Ovary (tissue), 10 donors: ENCODE data around the gene TICAM2. TPM values are rescaled to one million over a fixed set of nuclear protein-coding genes. Genes with fewer than 3 reads are reported as not detected.
"Not testable (repeated sequence)": the region's sequence is repeated elsewhere in the genome, so short reads cannot be mapped to it uniquely, and the experiment has no call there.

Experiments
- DNase-seq, 5 donors: peaks; one replicate each; pipeline ENCODE4 v3.0.0-alpha.2; 2019 to 2020
- H3K27ac ChIP-seq, 2 donors: fragments of 200-600 bp; one replicate each; pipeline versions ENCODE4 v1.5.1 to v1.8.0; 2019 to 2022
- H3K27me3 ChIP-seq: fragments of 200-600 bp; one replicate; pipeline ENCODE4 v1.8.0; 2022
- H3K36me3 ChIP-seq: fragments of 200-600 bp; sonication (generic); one replicate; pipeline ENCODE4 v1.5.1; 2019
- H3K4me1 ChIP-seq: one replicate; pipeline ENCODE4 v1.8.1; 2013; ENCODE audit warnings: mild to moderate bottlenecking, moderate library complexity; ENCODE audit not compliant: insufficient read depth
- H3K4me3 ChIP-seq: fragments of 200-600 bp; sonication (generic); one replicate; pipeline ENCODE4 v1.5.1; 2017
- H3K9me3 ChIP-seq, 2 donors: fragments of 200-600 bp in 1 of 2; sonication (generic) in 1 of 2; one replicate each; pipeline versions ENCODE4 v1.5.1 to v1.8.1; 2013 to 2019; ENCODE audit warnings: mild to moderate bottlenecking in 1 of 2, moderate library complexity in 1 of 2
- EP300 ChIP-seq: sonication (generic); formaldehyde crosslinking; IDR thresholded peaks from one replicate; pipeline ENCODE4 v1.6.1; 2017; ENCODE audit warnings: antibody characterized with exemption
- POLR2A ChIP-seq: fragments of 450-650 bp; IDR thresholded peaks from one replicate; pipeline ENCODE4 v1.6.1; 2017; ENCODE audit warnings: antibody characterized with exemption, mild to moderate bottlenecking, moderate library complexity
- WGBS, 3 donors: extraction: QIAGEN DNeasy Blood & Tissue Kit in 1 of 3; methylation state at CpG; one replicate each; pipeline versions ENCODE4 v1.1.5 to v1.1.7; 2013 to 2017; 5-methylcytosine and 5-hydroxymethylcytosine counted together
- intact Hi-C, 4 donors: fragments of 100-400 bp; cut with DNase I; formaldehyde crosslinking; loops; one replicate each; pipeline versions ENCODE4 v1.11.0 to v1.15.1; 2022 to 2023
- long read RNA-seq, 3 donors: library from polyadenylated mRNA in 2 of 3; unstranded in 2 of 3; transcript quantifications; one replicate each; pipeline ENCODE4 v2.0.0 and lab custom pipeline, GENCODE V29; 2021 to 2026
- polyA plus RNA-seq, 2 donors: library from polyadenylated mRNA; stranded (reverse); fragments of 200-250 nt in 1 of 2; fragments of 350-450 nt in 1 of 2; fragmentation: Illumina TruSeq in 1 of 2; extraction: RNeasy Lipid Tissue Mini Kit (QIAGEN cat#74804) in 1 of 2; gene quantifications; one replicate each; pipeline ENCODE4 v1.2.3, GENCODE V29; 2013 to 2014
- total RNA-seq, 7 donors: library from RNA; depleted of rRNA in 2 of 7; stranded (reverse); fragments of >200 nt in 2 of 7; fragmentation: NEBNext Ultra II Directional in 3 of 7; extraction: Animal tissue kit (Norgen Biotek cat#: 25700) in 3 of 7; gene quantifications; one replicate each; pipeline versions ENCODE4 v1.1.0 to v1.2.4, GENCODE V29; 2016 to 2023
- TF ChIP-seq, protein P1 (sequence below), 3 donors: fragments of 450-650 bp in 2 of 3; fragments of 200-600 bp in 1 of 3; IDR thresholded peaks; one replicate each; pipeline versions ENCODE4 v1.5.1 to v1.8.0; 2016 to 2022; ENCODE audit warnings: antibody characterized with exemption in 3 of 3, mild to moderate bottlenecking in 1 of 3
- donor health status: DM: no; HTN: no; CAD: no; lungs with moderate emphysema.
- donor health status: DM: no; HTN: no; CAD: no.
- donor health status: Bipolar disorder and iron deficiency.
- donor health status: DM: yes; HTN: yes; CAD: no.
- donor health status: DM: no; HTN: no; CAD: no.
- donor health status: DM: yes; HTN: yes; CAD: no.

Gene TICAM2, protein sequence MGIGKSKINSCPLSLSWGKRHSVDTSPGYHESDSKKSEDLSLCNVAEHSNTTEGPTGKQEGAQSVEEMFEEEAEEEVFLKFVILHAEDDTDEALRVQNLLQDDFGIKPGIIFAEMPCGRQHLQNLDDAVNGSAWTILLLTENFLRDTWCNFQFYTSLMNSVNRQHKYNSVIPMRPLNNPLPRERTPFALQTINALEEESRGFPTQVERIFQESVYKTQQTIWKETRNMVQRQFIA
- total RNA-seq, result 1 to 10 TPM; 1.0 to 6.4 (median 4.9) TPM
- 1 to 10 TPM; 2.2 to 3.1 TPM for polyA plus RNA-seq
- long read RNA-seq, donor 1, partial matches to known transcripts, result 0 of 3 reads
- long read RNA-seq, donor 1, other reads (novel, unspliced or antisense), result 0 of 3 reads
- long read RNA-seq, donor 2, partial matches to known transcripts, result 0 of 2 reads
- long read RNA-seq, donor 2, other reads (novel, unspliced or antisense), result 0 of 2 reads
- long read RNA-seq, donor 3, transcript TICAM2-201 (2 exons, 3,049 nt), result major isoform, 9 of 9 reads
- long read RNA-seq, donor 3, partial matches to known transcripts, result 0 of 9 reads
- long read RNA-seq, donor 3, other reads (novel, unspliced or antisense), result 0 of 9 reads

DNA sequence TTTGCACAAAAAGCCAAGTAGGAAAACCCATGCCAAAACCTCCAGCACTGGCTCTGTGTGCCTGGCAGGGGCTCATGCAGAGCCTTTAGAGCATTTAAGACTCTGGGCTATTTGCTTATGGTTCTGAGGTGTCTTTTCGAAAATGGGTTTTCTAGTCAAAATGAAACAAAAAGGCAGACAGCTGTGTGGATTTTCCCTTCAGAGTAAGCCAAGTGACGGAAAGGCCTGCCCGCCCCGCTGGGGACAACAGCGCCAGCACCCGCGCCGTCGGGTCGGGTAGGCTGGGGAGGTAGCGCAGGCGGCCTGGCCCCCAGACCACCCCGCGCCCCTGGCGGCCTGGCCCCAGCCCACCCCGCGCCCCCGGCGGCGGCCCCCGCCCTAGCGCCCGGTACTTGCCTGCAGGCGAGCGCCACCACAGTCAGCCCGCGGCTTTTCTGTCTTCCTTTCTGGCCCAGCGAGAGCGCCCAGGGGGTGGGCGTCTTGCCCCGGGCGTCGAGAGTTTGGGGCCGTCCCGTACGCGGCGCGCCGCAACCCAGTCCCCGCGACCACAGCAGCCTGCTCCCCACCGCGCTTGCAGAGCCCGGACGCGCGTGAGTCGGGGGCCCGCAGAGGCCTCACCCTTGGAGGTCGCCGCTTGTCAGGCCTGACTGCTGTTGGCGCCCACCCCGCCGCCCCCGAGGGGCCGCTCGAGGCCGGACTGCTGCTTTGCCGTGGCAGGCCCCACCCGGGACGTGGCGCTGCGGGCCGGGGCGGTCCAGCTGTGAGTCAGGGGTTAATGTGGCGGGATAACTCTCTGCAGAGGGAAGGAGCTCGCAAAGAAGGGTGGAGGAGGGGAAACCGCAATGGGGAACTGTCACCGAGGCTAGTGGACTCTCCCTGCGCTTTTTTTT lies at the start of gene TICAM2:
TICAM2 (minus strand) TSS at position 779 of the 890 bp plus-strand sequence. CDS start 21,223 bp downstream, outside the sequence.
- no peak for TF ChIP-seq EP300
- TF ChIP-seq, protein P1, sequence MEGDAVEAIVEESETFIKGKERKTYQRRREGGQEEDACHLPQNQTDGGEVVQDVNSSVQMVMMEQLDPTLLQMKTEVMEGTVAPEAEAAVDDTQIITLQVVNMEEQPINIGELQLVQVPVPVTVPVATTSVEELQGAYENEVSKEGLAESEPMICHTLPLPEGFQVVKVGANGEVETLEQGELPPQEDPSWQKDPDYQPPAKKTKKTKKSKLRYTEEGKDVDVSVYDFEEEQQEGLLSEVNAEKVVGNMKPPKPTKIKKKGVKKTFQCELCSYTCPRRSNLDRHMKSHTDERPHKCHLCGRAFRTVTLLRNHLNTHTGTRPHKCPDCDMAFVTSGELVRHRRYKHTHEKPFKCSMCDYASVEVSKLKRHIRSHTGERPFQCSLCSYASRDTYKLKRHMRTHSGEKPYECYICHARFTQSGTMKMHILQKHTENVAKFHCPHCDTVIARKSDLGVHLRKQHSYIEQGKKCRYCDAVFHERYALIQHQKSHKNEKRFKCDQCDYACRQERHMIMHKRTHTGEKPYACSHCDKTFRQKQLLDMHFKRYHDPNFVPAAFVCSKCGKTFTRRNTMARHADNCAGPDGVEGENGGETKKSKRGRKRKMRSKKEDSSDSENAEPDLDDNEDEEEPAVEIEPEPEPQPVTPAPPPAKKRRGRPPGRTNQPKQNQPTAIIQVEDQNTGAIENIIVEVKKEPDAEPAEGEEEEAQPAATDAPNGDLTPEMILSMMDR (IDR thresholded peaks at IDR 0.05), result peak in 1 of 3 donors; percentile 16
- intact Hi-C loops, result no loop called here
- WGBS, 3 donors, result 0 to 1% (median 1%) methylated on average over 36 to 71 of the region's 71 CpGs

DNA sequence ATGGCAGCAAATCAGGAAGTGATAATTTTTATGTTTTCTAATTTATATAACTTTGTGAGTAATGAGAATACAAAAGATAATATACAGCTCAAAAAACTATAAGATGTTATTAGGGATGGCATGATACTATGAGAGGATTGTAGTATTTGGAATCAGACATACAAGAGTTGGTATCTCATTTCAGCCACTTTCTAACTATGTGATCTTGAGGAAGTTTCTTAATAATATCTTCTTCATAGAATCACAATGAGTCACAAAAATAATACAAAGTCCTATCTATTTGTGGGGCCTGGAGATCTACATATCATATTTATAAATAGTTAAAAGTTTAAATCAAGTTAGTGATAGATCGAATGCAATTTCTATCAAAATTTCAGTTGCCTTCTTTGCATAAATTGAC lies 47.3 kb upstream of the TICAM2 start:
- Histone ChIP-seq H3K27ac (no peak overlapping the region), H3K27me3 (no peaks in the 10 kb centered on the region), H3K4me3 (no peak overlapping the region), H3K36me3 (no peaks in the 10 kb centered on the region), H3K9me3 (no peaks in the 10 kb centered on the region), H3K4me1 (no peaks in the 10 kb centered on the region)
- TF ChIP-seq POLR2A, result no peak
- TF ChIP-seq EP300, result no peak
- TF ChIP-seq, protein P1 (IDR thresholded peaks at IDR 0.05), result no peak
- intact Hi-C loops, result no loop called here
- 90 to 93% (median 92%) methylated on average over 1 of the region's 1 CpG for WGBS, 3 donors
- DNase-seq, result no peak

More for the DNA sequence above, at the start of gene TICAM2:
- Histone ChIP-seq H3K4me1 (peaks cover 4% of the 10 kb centered on the region), H3K27me3 (no peaks in the 10 kb centered on the region), H3K36me3 (no peaks in the 10 kb centered on the region), H3K9me3 (no peaks in the 10 kb centered on the region), H3K27ac (peak within 1 kb of the TSS; percentile 55 to 91), H3K4me3 (peak within 1 kb of the TSS; percentile 59)
- DNase-seq, result peak; percentile 59 to 76 (median 69)

DNA sequence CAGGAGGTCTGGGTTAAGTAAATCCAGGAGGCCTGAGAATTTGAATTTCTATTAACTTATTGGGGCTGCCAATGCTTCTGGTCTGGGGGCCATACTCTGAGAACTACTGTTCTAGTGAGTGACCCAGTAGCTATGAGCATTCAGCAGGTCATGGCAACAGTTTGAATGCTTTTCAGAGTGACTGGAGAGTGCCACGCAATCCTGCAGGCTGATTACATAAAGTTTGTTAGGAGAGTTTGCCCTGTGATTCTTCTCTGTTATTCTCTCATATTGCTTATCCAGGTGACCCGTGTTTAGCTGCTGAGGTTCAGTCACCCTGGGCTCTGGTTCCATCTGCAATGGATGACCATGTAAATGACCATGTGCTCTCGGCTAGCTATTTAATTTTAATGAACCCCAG lies 45.8 kb upstream of the TICAM2 start:
- intact Hi-C loops, result no loop called here
- no peak overlapping the region for H3K4me3 ChIP-seq
- DNase-seq, result no peak
- no peaks in the 10 kb centered on the region for H3K27me3 ChIP-seq
- no peaks in the 10 kb centered on the region for H3K36me3 ChIP-seq
- TF ChIP-seq POLR2A (no peak), EP300 (no peak)
- TF ChIP-seq, protein P1 (IDR thresholded peaks at IDR 0.05), result no peak
- no peak overlapping the region for H3K27ac ChIP-seq
- no peaks in the 10 kb centered on the region for H3K9me3 ChIP-seq
- 78 to 85% (median 80%) methylated on average over 3 of the region's 3 CpGs for WGBS, 3 donors
- no peaks in the 10 kb centered on the region for H3K4me1 ChIP-seq

DNA sequence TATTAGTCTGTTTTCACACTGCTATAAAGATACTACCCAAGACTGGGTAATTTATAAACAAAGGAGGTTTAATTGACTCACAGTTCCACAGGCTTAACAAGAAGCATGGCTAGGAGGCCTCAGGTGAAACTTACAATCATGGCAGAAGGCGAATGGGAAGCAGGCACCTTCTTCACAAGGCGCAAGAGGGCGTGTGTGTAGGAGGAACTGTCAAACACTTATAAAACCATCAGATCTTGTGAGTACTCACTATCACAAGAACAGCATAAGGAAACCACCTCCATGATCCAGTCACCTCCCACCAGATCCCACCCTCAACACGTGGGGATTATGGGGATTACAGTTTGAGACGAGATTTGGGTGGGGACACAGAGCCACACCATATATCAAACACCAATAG lies 43.1 kb upstream of the TICAM2 start:
- H3K36me3 ChIP-seq, DNase-seq, H3K27me3 ChIP-seq, H3K4me3 ChIP-seq, H3K27ac ChIP-seq, H3K4me1 ChIP-seq, H3K9me3 ChIP-seq, intact Hi-C loops: not testable (repeated sequence)
- 80 to 86% (median 80%) methylated on average over 5 of the region's 5 CpGs for WGBS, 3 donors
